Left lung (tissue), 10 donors: ENCODE data around the gene MED16. TPM values are rescaled to one million over a fixed set of nuclear protein-coding genes. Genes with fewer than 3 reads are reported as not detected.
A peak's percentile ranks its signal among the peaks of the same experiment; 100 is the strongest.

Experiments
- ATAC-seq: fragments of 200-7000 bp; cut with Tn5 transposase; one replicate; pipeline ENCODE4 v1.9.1; 2020; ENCODE audit warnings: moderate library complexity
- DNase-seq, 4 donors: peaks; one replicate each; pipeline ENCODE4 v3.0.0-alpha.2; 2013 to 2020
- H3K27ac ChIP-seq, 2 donors: fragments of 200-600 bp; sonication (generic) in 1 of 2; one replicate each; pipeline versions ENCODE4 v1.5.0 to v1.8.0; 2020 to 2021
- H3K27me3 ChIP-seq, 2 donors: fragments of 200-600 bp; sonication (generic) in 1 of 2; one replicate each; pipeline versions ENCODE4 v1.5.0 to v1.8.0; 2020 to 2021
- H3K36me3 ChIP-seq, 2 donors: fragments of 200-600 bp; sonication (generic) in 1 of 2; one replicate each; pipeline versions ENCODE4 v1.5.0 to v1.8.0; 2020 to 2021
- H3K4me1 ChIP-seq, 2 donors: fragments of 200-600 bp; one replicate each; pipeline ENCODE4 v1.8.0; 2021
- H3K4me3 ChIP-seq, 2 donors: fragments of 200-600 bp; sonication (generic) in 1 of 2; one replicate each; pipeline versions ENCODE4 v1.5.0 to v1.8.0; 2020 to 2021; ENCODE audit warnings: mild to moderate bottlenecking in 1 of 2
- H3K9me3 ChIP-seq, 2 donors: fragments of 200-600 bp; sonication (generic) in 1 of 2; one replicate each; pipeline versions ENCODE4 v1.5.0 to v1.8.0; 2020 to 2021
- intact Hi-C, 2 donors: fragments of 100-400 bp; cut with DNase I; formaldehyde crosslinking; loops; one replicate each; pipeline versions ENCODE4 v1.11.2 to v1.14.2; 2022
- polyA plus RNA-seq, 6 donors: library from polyadenylated mRNA; unstranded; fragments of 120-200 nt; gene quantifications; one replicate each; pipeline ENCODE4 v1.2.1, GENCODE V29; 2013; ENCODE audit not compliant: insufficient read length in 6 of 6
- total RNA-seq, 2 donors: library from RNA; stranded (reverse); fragmentation: NEBNext Ultra II Directional; extraction: Animal tissue kit (Norgen Biotek cat#: 25700); gene quantifications; one replicate each; pipeline ENCODE4 v1.2.1, GENCODE V29; 2021
- TF ChIP-seq, protein P1 (sequence below), 2 donors: fragments of 200-600 bp; sonication (generic) in 1 of 2; IDR thresholded peaks; one replicate each; pipeline versions ENCODE4 v1.5.0 to v1.8.0; 2021; ENCODE audit warnings: antibody characterized with exemption in 2 of 2
- donor health status: DM: no; HTN: yes; CAD: no.
- donor health status: DM: no; HTN: no; CAD: no.

The MED16 gene
- total and polyA plus RNA-seq, 8 donors = 42.4 to 61.7 (median 53.0) TPM

DNA sequence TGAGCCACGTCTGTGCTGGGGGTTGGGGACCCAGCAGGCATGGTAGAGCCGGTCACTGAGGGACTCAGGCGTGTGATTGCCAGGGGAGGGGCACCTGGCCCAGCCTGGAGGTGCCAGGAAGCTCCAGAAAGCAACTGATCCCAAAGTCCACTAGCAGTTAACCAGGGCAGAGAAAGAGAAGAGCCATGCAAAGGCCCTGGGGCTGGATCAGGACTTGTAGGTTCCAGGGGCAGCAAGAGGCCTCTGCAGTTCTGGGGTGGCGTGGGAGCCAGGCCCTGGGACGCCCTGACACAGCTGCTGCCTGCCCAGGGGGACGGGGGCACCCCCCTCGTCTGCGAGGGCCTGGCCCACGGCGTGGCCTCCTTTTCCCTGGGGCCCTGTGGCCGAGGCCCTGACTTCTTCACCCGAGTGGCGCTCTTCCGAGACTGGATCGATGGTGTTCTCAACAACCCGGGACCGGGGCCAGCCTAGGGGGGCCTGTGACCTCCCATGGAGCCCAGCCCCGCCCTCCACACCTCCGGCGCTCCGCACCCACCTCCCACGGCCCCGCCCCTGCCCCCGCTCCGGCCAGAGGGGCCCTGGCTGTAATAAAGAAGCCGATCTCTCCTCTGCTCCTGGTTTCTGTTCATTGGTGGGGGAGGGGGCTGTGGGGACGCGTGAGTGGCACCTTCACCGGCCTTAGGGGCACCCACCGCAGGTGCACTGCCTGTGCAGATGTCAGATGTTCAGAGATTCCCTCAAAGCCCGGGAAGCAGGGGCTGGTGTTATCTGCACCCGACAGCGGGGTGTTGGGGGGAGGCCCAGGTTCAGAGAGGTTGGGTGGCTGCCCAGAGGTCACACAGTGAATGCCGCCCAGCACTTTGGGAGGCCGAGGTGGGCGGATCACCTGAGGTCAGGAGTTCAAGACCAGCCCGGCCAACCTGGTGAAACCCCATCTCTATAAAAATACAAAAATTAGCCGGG, 61.3 kb downstream of the MED16 start:
- Histone ChIP-seq H3K9me3 (no peaks in the 10 kb centered on the region), H3K27ac (no peak overlapping the region), H3K4me3 (no peak overlapping the region), H3K27me3 (peaks cover 4 to 64% of the 10 kb centered on the region in 2 donors), H3K4me1 (peaks cover 0 to 26% of the 10 kb centered on the region in 2 donors), H3K36me3 (no peaks in the 10 kb centered on the region)
- ATAC-seq = no peak
- no peak for DNase-seq
- TF ChIP-seq, protein P1, sequence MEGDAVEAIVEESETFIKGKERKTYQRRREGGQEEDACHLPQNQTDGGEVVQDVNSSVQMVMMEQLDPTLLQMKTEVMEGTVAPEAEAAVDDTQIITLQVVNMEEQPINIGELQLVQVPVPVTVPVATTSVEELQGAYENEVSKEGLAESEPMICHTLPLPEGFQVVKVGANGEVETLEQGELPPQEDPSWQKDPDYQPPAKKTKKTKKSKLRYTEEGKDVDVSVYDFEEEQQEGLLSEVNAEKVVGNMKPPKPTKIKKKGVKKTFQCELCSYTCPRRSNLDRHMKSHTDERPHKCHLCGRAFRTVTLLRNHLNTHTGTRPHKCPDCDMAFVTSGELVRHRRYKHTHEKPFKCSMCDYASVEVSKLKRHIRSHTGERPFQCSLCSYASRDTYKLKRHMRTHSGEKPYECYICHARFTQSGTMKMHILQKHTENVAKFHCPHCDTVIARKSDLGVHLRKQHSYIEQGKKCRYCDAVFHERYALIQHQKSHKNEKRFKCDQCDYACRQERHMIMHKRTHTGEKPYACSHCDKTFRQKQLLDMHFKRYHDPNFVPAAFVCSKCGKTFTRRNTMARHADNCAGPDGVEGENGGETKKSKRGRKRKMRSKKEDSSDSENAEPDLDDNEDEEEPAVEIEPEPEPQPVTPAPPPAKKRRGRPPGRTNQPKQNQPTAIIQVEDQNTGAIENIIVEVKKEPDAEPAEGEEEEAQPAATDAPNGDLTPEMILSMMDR (IDR thresholded peaks at IDR 0.05) = no peak
- intact Hi-C loops = no loop called here

DNA sequence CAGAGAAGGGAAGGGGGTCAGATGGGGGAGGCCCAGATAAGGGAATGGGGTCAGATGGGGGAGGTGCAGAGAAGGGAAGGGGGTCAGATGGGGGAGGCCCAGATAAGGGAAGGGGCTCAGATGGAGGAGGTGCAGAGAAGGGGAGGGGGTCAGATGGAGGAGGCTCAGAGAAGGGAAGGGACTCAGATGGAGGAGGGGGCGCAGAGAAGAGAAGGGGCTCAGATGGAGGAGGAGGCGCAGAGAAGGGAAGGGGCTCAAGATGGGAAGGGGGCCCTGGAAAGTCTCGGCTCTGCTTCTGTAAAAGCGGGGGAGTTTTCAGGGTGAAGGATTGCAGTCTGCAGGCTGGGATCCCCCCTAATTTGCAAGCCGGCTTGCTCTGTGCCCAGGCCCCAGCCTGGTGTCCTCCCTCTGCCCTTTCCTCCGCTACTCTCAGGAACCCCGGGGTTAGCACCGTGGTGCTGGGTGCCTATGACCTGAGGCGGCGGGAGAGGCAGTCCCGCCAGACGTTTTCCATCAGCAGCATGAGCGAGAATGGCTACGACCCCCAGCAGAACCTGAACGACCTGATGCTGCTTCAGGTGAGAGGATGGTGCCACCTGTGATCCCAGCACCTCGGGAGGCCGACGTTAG, 63.7 kb downstream of the MED16 start:
- ATAC-seq (no peak), DNase-seq (no peak)
- Histone ChIP-seq H3K4me1 (peaks cover 0 to 50% of the 10 kb centered on the region in 2 donors), H3K36me3 (no peaks in the 10 kb centered on the region), H3K27ac (no peak overlapping the region), H3K4me3 (no peak overlapping the region), H3K27me3 (peaks cover 0 to 42% of the 10 kb centered on the region in 2 donors), H3K9me3 (no peaks in the 10 kb centered on the region)
- intact Hi-C loops = no loop called here
- TF ChIP-seq, protein P1 (IDR thresholded peaks at IDR 0.05) = no peak

DNA sequence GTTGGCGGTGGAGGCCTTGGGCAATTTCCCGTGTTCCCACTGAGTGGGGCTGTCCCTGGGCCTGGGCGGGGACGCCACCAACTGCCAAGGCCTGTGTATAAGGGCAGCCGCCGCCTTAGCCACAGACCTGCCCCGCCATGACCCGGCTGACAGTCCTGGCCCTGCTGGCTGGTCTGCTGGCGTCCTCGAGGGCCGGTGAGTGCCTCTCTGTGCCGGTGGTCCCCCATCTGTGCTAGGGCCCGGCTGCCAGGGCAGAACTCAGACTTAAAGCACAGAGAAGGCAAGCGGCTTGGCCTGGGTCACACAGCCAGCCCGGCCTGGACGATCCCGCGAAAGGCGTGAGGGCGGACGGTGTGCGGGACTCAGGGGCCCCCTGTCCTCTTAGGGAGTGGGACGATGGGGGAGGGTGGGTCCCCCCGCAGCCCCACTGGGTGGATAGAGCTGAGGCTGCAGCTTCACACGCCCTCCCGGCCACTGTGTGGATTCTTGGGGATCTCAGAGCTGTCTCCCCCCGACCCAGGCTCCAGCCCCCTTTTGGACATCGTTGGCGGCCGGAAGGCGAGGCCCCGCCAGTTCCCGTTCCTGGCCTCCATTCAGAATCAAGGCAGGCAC, 65.2 kb downstream of the MED16 start, which contains the start of gene AZU1:
Gene AZU1 (plus strand): TSS at position 128 of the 612 bp plus-strand sequence. CDS start 10 bp downstream, at position 138.
- intact Hi-C loops = no loop called here
- DNase-seq (peak in 1 of 4 donors; percentile 86), ATAC-seq (peak; percentile 59)
- Histone ChIP-seq H3K27me3 (peaks cover 5 to 54% of the 10 kb centered on the region in 2 donors), H3K36me3 (no peaks in the 10 kb centered on the region), H3K27ac (no peak within 1 kb of the TSS), H3K4me3 (no peak within 1 kb of the TSS), H3K9me3 (no peaks in the 10 kb centered on the region), H3K4me1 (peaks cover 0 to 64% of the 10 kb centered on the region in 2 donors)
- TF ChIP-seq, protein P1 (IDR thresholded peaks at IDR 0.05) = no peak

DNA sequence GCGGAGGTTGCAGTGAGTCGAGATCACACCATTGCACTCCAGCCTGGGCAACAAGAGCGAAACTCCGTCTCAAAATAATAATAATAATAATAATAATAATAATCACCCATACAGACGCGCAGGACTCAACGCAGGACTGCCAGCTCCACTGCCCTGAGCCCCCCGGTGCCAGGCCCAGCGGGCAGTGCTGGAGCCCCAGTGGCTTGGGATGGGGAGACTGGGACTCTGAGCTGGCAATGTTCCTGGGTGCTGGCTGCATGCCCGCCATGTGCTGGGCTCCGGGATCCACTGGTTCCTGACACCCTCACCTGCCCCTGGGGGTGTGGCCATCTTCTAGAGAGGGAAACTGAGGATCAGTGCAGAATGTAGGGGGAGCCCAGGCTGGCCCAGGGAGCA, 65.7 kb downstream of the MED16 start:
- no peak overlapping the region for H3K4me3 ChIP-seq
- H3K4me1 ChIP-seq = peaks cover 0 to 69% of the 10 kb centered on the region in 2 donors
- no peak overlapping the region for H3K27ac ChIP-seq
- H3K9me3 ChIP-seq = no peaks in the 10 kb centered on the region
- peaks cover 10 to 57% of the 10 kb centered on the region in 2 donors for H3K27me3 ChIP-seq
- DNase-seq (no peak), ATAC-seq (no peak)
- H3K36me3 ChIP-seq = no peaks in the 10 kb centered on the region
- TF ChIP-seq, protein P1 (IDR thresholded peaks at IDR 0.05) = no peak
- intact Hi-C loops = no loop called here
